ENCODE data around the gene ACOT7.

- TF ChIP-seq CTCF (conservative IDR thresholded peaks at IDR 0.05) (no peak), EZH2 (IDR thresholded peaks at IDR 0.05; ENCODE audit: low read depth) (no peak)
Observed at GRCh38 chr1:6224718-6225117, 168.8 kb downstream of the ACOT7 start.
